ENCODE data around the gene NOC2L. TPM values are rescaled to one million over a fixed set of nuclear protein-coding genes. Genes with fewer than 3 reads are reported as not detected.

The NOC2L gene
- total and polyA plus RNA-seq, 7 experiments from 2014 or later = 46.6 to 88.3 (median 67.9) TPM

DNA sequence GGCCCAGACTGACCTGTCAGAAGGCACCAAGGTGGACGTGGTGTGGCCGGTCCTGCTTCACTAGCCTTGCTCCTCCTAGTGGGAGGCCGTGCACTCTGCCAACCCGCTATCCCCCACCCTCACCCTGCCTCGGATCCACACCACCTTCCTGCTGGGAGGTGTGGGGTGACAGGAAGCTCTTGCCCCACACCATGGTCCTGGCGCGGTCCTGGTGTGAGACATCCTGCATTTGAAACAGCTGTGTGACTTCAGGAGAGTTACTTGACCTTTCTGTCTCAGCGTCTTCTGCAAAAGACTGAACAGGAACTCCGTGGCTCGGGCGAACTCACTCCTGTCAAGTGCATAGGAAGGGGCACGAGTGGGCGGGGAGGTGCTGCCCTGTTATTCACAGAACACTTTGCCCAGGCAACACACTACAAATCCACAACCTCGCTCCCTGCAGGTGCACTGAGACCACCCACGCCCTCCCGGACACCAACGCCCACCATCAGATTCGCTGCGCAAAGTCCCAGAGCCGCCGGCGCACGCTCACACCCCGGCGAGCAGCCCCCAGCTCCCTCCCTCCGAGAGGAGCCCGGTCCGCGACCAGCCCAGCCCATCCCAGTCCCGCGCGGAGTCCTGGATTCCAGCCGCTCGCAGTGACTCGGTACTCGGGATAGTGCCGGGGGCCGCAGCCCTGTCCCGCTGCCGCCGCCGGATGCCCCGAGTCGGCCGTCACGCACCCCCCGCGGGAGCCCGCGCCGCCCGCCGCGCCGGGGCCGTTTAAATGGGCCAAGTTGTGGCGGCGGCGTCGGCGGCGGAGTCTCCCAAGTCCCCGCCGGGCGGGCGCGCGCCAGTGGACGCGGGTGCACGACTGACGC lies 35.7 kb downstream of the NOC2L start, which contains the start of gene SAMD11:
Gene SAMD11 (plus strand): TSS at position 793 of the 860 bp plus-strand sequence. CDS start 509 bp downstream, outside the sequence.
- no peaks in the 10 kb centered on the region for H3K9me3 ChIP-seq (ENCODE audit: control insufficient read depth in 2 of 3, low read length in 3 of 3)
- H3K36me3 Mint-ChIP-seq = peaks cover 0 to 3% (median 0%) of the 10 kb centered on the region in 5 donors
- intact Hi-C loops (cut with micrococcal nuclease) = no loop called here
- H3K36me3 ChIP-seq (ENCODE audit: control insufficient read depth in 2 of 3, insufficient read depth in 3 of 3, low read length in 3 of 3) = no peaks in the 10 kb centered on the region
- ATAC-seq (peak; percentile 64), DNase-seq (peak; percentile 38 to 66 (median 59))
- ChIA-PET CTCF (no interaction called here), POLR2A (interaction anchor here (0.8 kb wide), 1 partner anchor 148 kb away, joined by 4 read pairs; no protein-coding TSS in a partner anchor)
- peaks cover 37 to 60% (median 42%) of the 10 kb centered on the region in 5 donors for H3K27me3 Mint-ChIP-seq
- H3K4me1 ChIP-seq (ENCODE audit: control insufficient read depth in 2 of 2, insufficient read depth in 2 of 2, low read length in 2 of 2) = peaks cover 7 to 21% of the 10 kb centered on the region in 2 donors
- H3K27me3 ChIP-seq (ENCODE audit: control insufficient read depth in 2 of 2, insufficient read depth in 2 of 2, low read length in 2 of 2) = peaks cover 7 to 27% of the 10 kb centered on the region in 2 donors
- H3K4me1 Mint-ChIP-seq = peaks cover 6 to 20% (median 15%) of the 10 kb centered on the region in 7 donors
- H3K27ac ChIP-seq (ENCODE audit: low read depth, low read length) = no peak within 1 kb of the TSS
- H3K4me3 ChIP-seq (ENCODE audit: low read length) = peak within 1 kb of the TSS; percentile 64
- H3K9me3 Mint-ChIP-seq = no peaks in the 10 kb centered on the region
- H3K4me3 Mint-ChIP-seq = peak within 1 kb of the TSS; percentile 79 to 91 (median 86)
- H3K27ac Mint-ChIP-seq = peak within 1 kb of the TSS in 3 of 9 donors; percentile 19 to 62 (median 25)

- H3K27me3 ChIP-seq (ENCODE audit: control insufficient read depth in 2 of 2, insufficient read depth in 2 of 2, low read length in 2 of 2) = peaks cover 6 to 27% of the 10 kb centered on the region in 2 donors
- DNase-seq = no peak
- H3K4me3 ChIP-seq (ENCODE audit: low read length) = no peak overlapping the region
- Mint-ChIP-seq H3K27ac (peak overlapping the region in 2 of 9 donors; percentile 12 to 40), H3K9me3 (no peaks in the 10 kb centered on the region), H3K36me3 (peaks cover 0 to 3% (median 0%) of the 10 kb centered on the region in 5 donors), H3K4me1 (peaks cover 6 to 20% (median 15%) of the 10 kb centered on the region in 7 donors), H3K27me3 (peaks cover 31 to 45% (median 43%) of the 10 kb centered on the region in 5 donors), H3K4me3 (peak overlapping the region in 8 of 10 donors; percentile 9 to 72 (median 38))
- no peaks in the 10 kb centered on the region for H3K9me3 ChIP-seq (ENCODE audit: control insufficient read depth in 2 of 3, low read length in 3 of 3)
- intact Hi-C loops (cut with micrococcal nuclease) = no loop called here
- POLR2A ChIA-PET = no interaction called here
- peak; percentile 59 for ATAC-seq
- CTCF ChIA-PET = no interaction called here
- no peaks in the 10 kb centered on the region for H3K36me3 ChIP-seq (ENCODE audit: control insufficient read depth in 2 of 3, insufficient read depth in 3 of 3, low read length in 3 of 3)
- peaks cover 7 to 21% of the 10 kb centered on the region in 2 donors for H3K4me1 ChIP-seq (ENCODE audit: control insufficient read depth in 2 of 2, insufficient read depth in 2 of 2, low read length in 2 of 2)
- H3K27ac ChIP-seq (ENCODE audit: low read depth, low read length) = no peak overlapping the region
Observed at GRCh38 chr1:921011-921837, 37.8 kb downstream of the NOC2L start.

DNA sequence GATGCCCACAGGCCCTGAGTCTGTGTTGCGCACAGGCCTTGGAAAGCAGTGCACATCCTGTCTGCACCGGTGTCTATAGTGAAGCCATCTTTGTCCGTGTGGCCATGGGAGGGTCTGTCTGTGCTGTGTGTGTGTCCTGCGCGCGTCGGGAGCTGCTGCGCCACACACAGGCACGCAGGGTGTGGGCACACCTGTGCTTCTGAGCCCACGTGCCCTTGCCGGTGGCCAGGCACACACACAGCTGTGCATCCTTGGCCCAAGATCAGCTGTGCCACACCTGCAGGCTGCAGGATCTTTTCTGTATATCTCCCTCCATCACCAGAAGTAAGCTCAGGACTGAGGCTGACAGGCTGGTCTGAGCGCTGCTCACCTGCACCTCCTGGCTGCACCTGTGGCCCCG lies 38.5 kb downstream of the NOC2L start:
- DNase-seq = no peak
- H3K36me3 Mint-ChIP-seq = peaks cover 0 to 3% (median 0%) of the 10 kb centered on the region in 5 donors
- Histone ChIP-seq H3K4me3 (ENCODE audit: low read length) (no peak overlapping the region), H3K4me1 (ENCODE audit: control insufficient read depth in 2 of 2, insufficient read depth in 2 of 2, low read length in 2 of 2) (peaks cover 4 to 21% of the 10 kb centered on the region in 2 donors), H3K9me3 (ENCODE audit: control insufficient read depth in 2 of 3, low read length in 3 of 3) (no peaks in the 10 kb centered on the region), H3K27ac (ENCODE audit: low read depth, low read length) (no peak overlapping the region), H3K36me3 (ENCODE audit: control insufficient read depth in 2 of 3, insufficient read depth in 3 of 3, low read length in 3 of 3) (no peaks in the 10 kb centered on the region), H3K27me3 (ENCODE audit: control insufficient read depth in 2 of 2, insufficient read depth in 2 of 2, low read length in 2 of 2) (peaks cover under 1 to 21% of the 10 kb centered on the region in 2 donors)
- peak overlapping the region in 6 of 10 donors; percentile 9 to 67 (median 52) for H3K4me3 Mint-ChIP-seq
- POLR2A ChIA-PET = no interaction called here
- H3K27ac Mint-ChIP-seq = no peak overlapping the region
- peaks cover 26 to 42% (median 37%) of the 10 kb centered on the region in 5 donors for H3K27me3 Mint-ChIP-seq
- ATAC-seq = no peak
- intact Hi-C loops (cut with micrococcal nuclease) = no loop called here
- H3K9me3 Mint-ChIP-seq = no peaks in the 10 kb centered on the region
- CTCF ChIA-PET = interaction anchor here (1.7 kb wide), 1 partner anchor 16 kb away, joined by 3 read pairs; no protein-coding TSS in a partner anchor
- H3K4me1 Mint-ChIP-seq = peaks cover 6 to 20% (median 15%) of the 10 kb centered on the region in 7 donors

DNA sequence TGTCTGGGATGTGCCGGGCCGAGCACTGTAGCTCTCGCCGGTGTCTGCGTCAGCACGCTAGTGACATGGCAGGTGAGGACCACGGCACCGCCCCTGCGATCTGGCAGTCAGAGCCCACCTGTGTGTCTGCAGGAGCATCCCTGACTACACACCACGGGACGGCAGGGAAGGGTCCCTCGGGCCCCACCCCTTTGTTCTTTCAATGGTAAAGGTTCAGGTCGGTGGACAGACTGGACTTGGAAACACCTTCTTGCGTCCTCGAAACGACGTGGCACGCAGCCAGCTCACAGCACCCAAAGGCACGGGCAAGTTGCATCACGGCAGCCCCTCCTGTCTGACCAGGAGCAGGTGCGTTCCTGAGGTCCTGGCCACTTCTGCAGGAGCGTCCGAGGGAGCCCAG lies 39.0 kb downstream of the NOC2L start:
- H3K4me1 Mint-ChIP-seq = peaks cover 6 to 20% (median 15%) of the 10 kb centered on the region in 7 donors
- no peak overlapping the region for H3K4me3 ChIP-seq (ENCODE audit: low read length)
- peaks cover 0 to 3% (median 0%) of the 10 kb centered on the region in 5 donors for H3K36me3 Mint-ChIP-seq
- H3K9me3 Mint-ChIP-seq = no peaks in the 10 kb centered on the region
- peaks cover 0 to 21% of the 10 kb centered on the region in 2 donors for H3K27me3 ChIP-seq (ENCODE audit: control insufficient read depth in 2 of 2, insufficient read depth in 2 of 2, low read length in 2 of 2)
- intact Hi-C loops (cut with micrococcal nuclease) = no loop called here
- H3K9me3 ChIP-seq (ENCODE audit: control insufficient read depth in 2 of 3, low read length in 3 of 3) = no peaks in the 10 kb centered on the region
- peak overlapping the region in 1 of 10 donors; percentile 52 for H3K4me3 Mint-ChIP-seq
- CTCF ChIA-PET = interaction anchor here (1.7 kb wide), 1 partner anchor 15 kb away, joined by 3 read pairs; no protein-coding TSS in a partner anchor
- DNase-seq = no peak
- no peaks in the 10 kb centered on the region for H3K36me3 ChIP-seq (ENCODE audit: control insufficient read depth in 2 of 3, insufficient read depth in 3 of 3, low read length in 3 of 3)
- H3K27ac ChIP-seq (ENCODE audit: low read depth, low read length) = no peak overlapping the region
- peaks cover 26 to 42% (median 38%) of the 10 kb centered on the region in 5 donors for H3K27me3 Mint-ChIP-seq
- no peak overlapping the region for H3K27ac Mint-ChIP-seq
- peaks cover 4 to 21% of the 10 kb centered on the region in 2 donors for H3K4me1 ChIP-seq (ENCODE audit: control insufficient read depth in 2 of 2, insufficient read depth in 2 of 2, low read length in 2 of 2)
- ATAC-seq = no peak
- POLR2A ChIA-PET = no interaction called here

DNA sequence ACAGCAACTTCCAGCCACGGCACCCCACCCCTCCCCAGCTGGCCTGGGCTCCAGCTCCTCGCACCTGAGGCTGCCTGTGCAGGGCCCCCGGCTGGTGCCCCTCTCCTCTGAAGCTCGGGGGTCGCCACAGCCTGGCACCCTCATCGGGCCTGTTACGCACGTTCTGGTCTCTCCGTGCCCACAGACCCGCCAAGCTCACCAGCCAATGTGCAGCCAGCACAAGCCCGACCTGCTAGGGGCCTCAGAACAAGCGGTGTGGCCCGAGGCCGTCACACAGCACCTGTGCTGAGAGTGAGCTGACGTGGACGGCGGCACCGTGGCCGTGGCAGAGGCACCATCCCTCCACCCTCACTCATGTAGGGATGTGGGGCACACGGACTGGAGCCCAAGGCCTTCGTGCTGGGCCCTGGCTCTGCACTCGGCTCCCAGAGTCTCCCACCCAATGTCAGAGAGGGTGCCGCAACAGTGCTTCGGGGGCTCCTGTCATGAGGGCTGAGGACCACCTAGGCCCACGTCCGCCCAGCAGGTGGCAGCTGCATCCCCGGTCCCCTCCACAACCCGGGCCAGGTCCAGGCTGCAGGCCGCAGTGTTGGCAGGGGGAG lies 39.7 kb downstream of the NOC2L start:
- Mint-ChIP-seq H3K36me3 (peaks cover 0 to 3% (median 0%) of the 10 kb centered on the region in 5 donors), H3K4me3 (no peak overlapping the region), H3K4me1 (peaks cover 6 to 20% (median 15%) of the 10 kb centered on the region in 7 donors), H3K9me3 (no peaks in the 10 kb centered on the region), H3K27ac (no peak overlapping the region), H3K27me3 (peaks cover 26 to 42% (median 39%) of the 10 kb centered on the region in 5 donors)
- DNase-seq (no peak), ATAC-seq (no peak)
- Histone ChIP-seq H3K4me3 (ENCODE audit: low read length) (no peak overlapping the region), H3K27ac (ENCODE audit: low read depth, low read length) (no peak overlapping the region), H3K9me3 (ENCODE audit: control insufficient read depth in 2 of 3, low read length in 3 of 3) (no peaks in the 10 kb centered on the region), H3K36me3 (ENCODE audit: control insufficient read depth in 2 of 3, insufficient read depth in 3 of 3, low read length in 3 of 3) (no peaks in the 10 kb centered on the region), H3K4me1 (ENCODE audit: control insufficient read depth in 2 of 2, insufficient read depth in 2 of 2, low read length in 2 of 2) (peaks cover 4 to 21% of the 10 kb centered on the region in 2 donors), H3K27me3 (ENCODE audit: control insufficient read depth in 2 of 2, insufficient read depth in 2 of 2, low read length in 2 of 2) (peaks cover 0 to 21% of the 10 kb centered on the region in 2 donors)
- POLR2A ChIA-PET = no interaction called here
- intact Hi-C loops (cut with micrococcal nuclease) = no loop called here
- CTCF ChIA-PET = interaction anchor here (1.7 kb wide), 1 partner anchor 14 kb away, joined by 3 read pairs; no protein-coding TSS in a partner anchor

DNA sequence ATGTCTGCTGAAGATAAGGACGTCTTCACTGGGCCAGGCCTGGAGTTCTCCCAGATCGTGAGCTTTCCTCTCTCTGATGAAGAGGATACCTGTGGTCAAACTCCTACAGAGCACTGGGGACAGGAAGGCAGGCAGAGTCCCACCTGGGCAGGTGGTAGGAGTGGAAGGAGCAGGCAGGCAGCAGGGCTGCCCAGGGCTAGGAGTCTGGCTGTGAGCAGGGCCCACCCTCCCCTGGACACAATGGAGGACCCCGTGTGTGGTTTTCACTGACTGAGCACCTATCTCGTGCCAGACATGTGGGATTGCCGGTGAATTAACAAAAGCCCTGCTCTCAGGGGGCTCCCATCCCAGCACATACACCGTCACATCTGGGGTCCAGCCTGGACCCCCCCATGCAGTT lies 40.2 kb downstream of the NOC2L start:
- H3K36me3 ChIP-seq (ENCODE audit: control insufficient read depth in 2 of 3, insufficient read depth in 3 of 3, low read length in 3 of 3) = no peaks in the 10 kb centered on the region
- Mint-ChIP-seq H3K9me3 (no peaks in the 10 kb centered on the region), H3K4me1 (peaks cover 6 to 20% (median 15%) of the 10 kb centered on the region in 7 donors), H3K27me3 (peaks cover 26 to 45% (median 39%) of the 10 kb centered on the region in 5 donors), H3K27ac (no peak overlapping the region), H3K36me3 (peaks cover 0 to 3% (median 0%) of the 10 kb centered on the region in 5 donors), H3K4me3 (peak overlapping the region in 1 of 10 donors; percentile 54)
- H3K27ac ChIP-seq (ENCODE audit: low read depth, low read length) = no peak overlapping the region
- ATAC-seq = no peak
- DNase-seq = no peak
- intact Hi-C loops (cut with micrococcal nuclease) = no loop called here
- POLR2A ChIA-PET = no interaction called here
- CTCF ChIA-PET = interaction anchor here (1.7 kb wide), 1 partner anchor 14 kb away, joined by 3 read pairs; no protein-coding TSS in a partner anchor
- H3K27me3 ChIP-seq (ENCODE audit: control insufficient read depth in 2 of 2, insufficient read depth in 2 of 2, low read length in 2 of 2) = peaks cover 0 to 21% of the 10 kb centered on the region in 2 donors
- peaks cover 4 to 21% of the 10 kb centered on the region in 2 donors for H3K4me1 ChIP-seq (ENCODE audit: control insufficient read depth in 2 of 2, insufficient read depth in 2 of 2, low read length in 2 of 2)
- no peak overlapping the region for H3K4me3 ChIP-seq (ENCODE audit: low read length)
- H3K9me3 ChIP-seq (ENCODE audit: control insufficient read depth in 2 of 3, low read length in 3 of 3) = no peaks in the 10 kb centered on the region
